D341Med (cell line): ENCODE results near the gene GABARAPL2.

Experiments
- DNase-seq: peaks from one replicate; pipeline ENCODE4 v3.0.0; 2012; ENCODE audit warnings: low spot score

GABARAPL2 gene

GRCh38 chr16:75555213-75555706, 10.9 kb upstream of the GABARAPL2 start:
- DNase-seq: peak; percentile 85

GRCh38 chr16:75555707-75556430, 10.3 kb upstream of the GABARAPL2 start, which contains the start of gene TMEM231:
Gene TMEM231 (minus strand): TSS chr16:75556252. CDS start chr16:75556209, 43 bp downstream.
- DNase-seq: peak; percentile 94

GRCh38 chr16:75556431-75556950, 9.7 kb upstream of the GABARAPL2 start:
- no peak for DNase-seq

GRCh38 chr16:75558846-75559401, 7.3 kb upstream of the GABARAPL2 start:
- DNase-seq: no peak

- no peak for DNase-seq
These were observed 6.4 kb upstream of the GABARAPL2 start for GRCh38 chr16:75559564-75560372.

- no peak for DNase-seq
These were observed 539 bp upstream of the GABARAPL2 start for GRCh38 chr16:75565640-75566039.

GRCh38 chr16:75566758-75567255, 628 bp downstream of the GABARAPL2 start:
- DNase-seq: no peak

- DNase-seq: no peak
These were observed 1.7 kb downstream of the GABARAPL2 start for GRCh38 chr16:75567911-75568310.

GRCh38 chr16:75570396-75571065, 4.4 kb downstream of the GABARAPL2 start:
- DNase-seq: no peak

- no peak for DNase-seq
These were observed 6.8 kb downstream of the GABARAPL2 start for GRCh38 chr16:75572864-75573542.

GRCh38 chr16:75573955-75574354, 7.8 kb downstream of the GABARAPL2 start:
- no peak for DNase-seq

- no peak for DNase-seq
These were observed 9.8 kb downstream of the GABARAPL2 start for GRCh38 chr16:75575958-75576357.

GRCh38 chr16:75576384-75576811, 10.2 kb downstream of the GABARAPL2 start:
- DNase-seq: no peak

- no peak for DNase-seq
These were observed 12.0 kb downstream of the GABARAPL2 start for GRCh38 chr16:75578212-75578611.

GRCh38 chr16:75578725-75579124, 12.5 kb downstream of the GABARAPL2 start:
- no peak for DNase-seq

- DNase-seq: no peak
These were observed 13.2 kb downstream of the GABARAPL2 start for GRCh38 chr16:75579281-75579834.

- DNase-seq: no peak
These were observed 17.9 kb downstream of the GABARAPL2 start for GRCh38 chr16:75584108-75584507.

- DNase-seq: no peak
These were observed 22.5 kb downstream of the GABARAPL2 start for GRCh38 chr16:75588716-75589115.

GRCh38 chr16:75589306-75589705, 23.1 kb downstream of the GABARAPL2 start:
- DNase-seq: no peak

- no peak for DNase-seq
These were observed 25.0 kb downstream of the GABARAPL2 start for GRCh38 chr16:75590920-75591843.
